Esophagus squamous epithelium (tissue), 4 donors: ENCODE results near the gene MYADM.

ENCODE experiments used
- CTCF ChIP-seq, 6 experiments: fragments of 450-650 bp in 4 of 6; fragments of 200-600 bp in 2 of 6; sonication (generic) in 2 of 6; IDR thresholded peaks; one replicate each; pipeline ENCODE4 v1.5.1; 2016 to 2019; ENCODE audit warnings: antibody characterized with exemption in 6 of 6, mild to moderate bottlenecking in 4 of 6, moderate library complexity in 4 of 6
- POLR2A ChIP-seq, 4 donors: fragments of 450-650 bp; IDR thresholded peaks; one replicate each; pipeline ENCODE4 v1.6.1; 2017; ENCODE audit warnings: antibody characterized with exemption in 4 of 4, mild to moderate bottlenecking in 4 of 4, moderate library complexity in 3 of 4

GRCh38 chr19:53885036-53885435 is 17.4 kb downstream of the MYADM start:
- TF ChIP-seq CTCF (IDR thresholded peaks at IDR 0.05) (no peak), POLR2A (IDR thresholded peaks at IDR 0.05) (no peak)
